Measurements from ENCODE around the gene MAN1A1. TPM values are rescaled to one million over a fixed set of nuclear protein-coding genes. Genes with fewer than 3 reads are reported as not detected.

MAN1A1 gene
- total RNA-seq, 4 donors from 2014 or later = 30.0 to 99.0 (median 69.8) TPM

- peak overlapping the region; percentile 75 to 88 for H3K4me3 ChIP-seq
- H3K27ac ChIP-seq = peak overlapping the region; percentile 93 to 96
- H3K36me3 ChIP-seq = no peaks in the 10 kb centered on the region
- H3K27me3 ChIP-seq = no peaks in the 10 kb centered on the region
- peak in 1 of 2 donors; percentile 39 for DNase-seq
- H3K9me3 ChIP-seq = no peaks in the 10 kb centered on the region
- no peaks in the 10 kb centered on the region for H3K4me1 ChIP-seq
- intact Hi-C loops (cut with DNase I; ENCODE audit: low total_unique reads) = no loop called here
- TF ChIP-seq POLR2A (IDR thresholded peaks at IDR 0.05) (no peak), CTCF (IDR thresholded peaks at IDR 0.05) (peak in 1 of 4 experiments; percentile 5)
Observed at GRCh38 chr6:119350202-119350951, 816 bp upstream of the MAN1A1 start.

- TF ChIP-seq CTCF (IDR thresholded peaks at IDR 0.05) (no peak), POLR2A (IDR thresholded peaks at IDR 0.05) (no peak)
- no peaks in the 10 kb centered on the region for H3K36me3 ChIP-seq
- no peaks in the 10 kb centered on the region for H3K9me3 ChIP-seq
- H3K4me3 ChIP-seq = peak overlapping the region; percentile 75 to 88
- peak; percentile 29 to 31 for DNase-seq
- H3K4me1 ChIP-seq = no peaks in the 10 kb centered on the region
- no peaks in the 10 kb centered on the region for H3K27me3 ChIP-seq
- H3K27ac ChIP-seq = peak overlapping the region; percentile 93 to 96
- intact Hi-C loops (cut with DNase I; ENCODE audit: low total_unique reads) = no loop called here
Observed at GRCh38 chr6:119348748-119349360, 707 bp downstream of the MAN1A1 start.

GRCh38 chr6:119348096-119348747 is 1.3 kb downstream of the MAN1A1 start:
- Histone ChIP-seq H3K4me1 (no peaks in the 10 kb centered on the region), H3K27me3 (no peaks in the 10 kb centered on the region), H3K4me3 (peak overlapping the region; percentile 75 to 88), H3K27ac (peak overlapping the region; percentile 93 to 96), H3K36me3 (no peaks in the 10 kb centered on the region), H3K9me3 (no peaks in the 10 kb centered on the region)
- TF ChIP-seq CTCF (IDR thresholded peaks at IDR 0.05) = no peak
- DNase-seq = peak; percentile 25 to 29
- intact Hi-C loops (cut with DNase I; ENCODE audit: low total_unique reads) = no loop called here

GRCh38 chr6:119347466-119348095 is 2.0 kb downstream of the MAN1A1 start:
- no peaks in the 10 kb centered on the region for H3K36me3 ChIP-seq
- no peaks in the 10 kb centered on the region for H3K27me3 ChIP-seq
- intact Hi-C loops (cut with DNase I; ENCODE audit: low total_unique reads) = no loop called here
- peak in 1 of 2 donors; percentile 32 for DNase-seq
- no peaks in the 10 kb centered on the region for H3K9me3 ChIP-seq
- H3K27ac ChIP-seq = peak overlapping the region; percentile 93 to 96
- H3K4me3 ChIP-seq = peak overlapping the region; percentile 75 to 88
- no peak for TF ChIP-seq POLR2A (IDR thresholded peaks at IDR 0.05)
- no peak for TF ChIP-seq CTCF (IDR thresholded peaks at IDR 0.05)
- H3K4me1 ChIP-seq = no peaks in the 10 kb centered on the region

Measured in uterus (tissue), 4 donors.